Heart left ventricle (tissue), 16 donors: ENCODE data around the gene AFMID. TPM values are rescaled to one million over a fixed set of nuclear protein-coding genes. Genes with fewer than 3 reads are reported as not detected.

ENCODE experiments used
- ATAC-seq, 4 donors: fragments of 200-7000 bp; cut with Tn5 transposase; one replicate each; pipeline ENCODE4 v1.9.1; 2020 to 2022; ENCODE audit warnings: moderate library complexity in 4 of 4, mild to moderate bottlenecking in 3 of 4, moderate number of reproducible peaks in 1 of 4
- DNase-seq, 5 donors: peaks; one replicate each; pipeline ENCODE4 v3.0.0-alpha.2; 2020
- H3K27ac ChIP-seq, 12 donors: fragments of 200-600 bp; sonication (generic) in 4 of 12; one replicate each; pipeline versions ENCODE4 v1.5.0 to v1.8.0; 2016 to 2022; ENCODE audit warnings: mild to moderate bottlenecking in 2 of 12
- H3K27me3 ChIP-seq, 9 donors: fragments of 200-600 bp; sonication (generic) in 2 of 9; one replicate each; pipeline versions ENCODE4 v1.5.1 to v1.8.0; 2016 to 2022; ENCODE audit warnings: mild to moderate bottlenecking in 3 of 9
- H3K36me3 ChIP-seq, 9 donors: fragments of 200-600 bp; sonication (generic) in 2 of 9; one replicate each; pipeline versions ENCODE4 v1.5.0 to v1.8.0; 2018 to 2022; ENCODE audit warnings: mild to moderate bottlenecking in 2 of 9
- H3K4me1 ChIP-seq, 12 donors: fragments of 200-600 bp; sonication (generic) in 4 of 12; one replicate each; pipeline versions ENCODE4 v1.5.0 to v1.8.0; 2016 to 2022; ENCODE audit warnings: mild to moderate bottlenecking in 3 of 12
- H3K4me3 ChIP-seq, 12 donors: fragments of 200-600 bp; sonication (generic) in 4 of 12; one replicate each; pipeline versions ENCODE4 v1.5.0 to v1.8.0; 2017 to 2022; ENCODE audit warnings: mild to moderate bottlenecking in 9 of 12, moderate library complexity in 4 of 12
- H3K9me3 ChIP-seq, 12 donors: fragments of 200-600 bp; sonication (generic) in 4 of 12; one replicate each; pipeline versions ENCODE4 v1.5.0 to v1.8.0; 2016 to 2022; ENCODE audit warnings: mild to moderate bottlenecking in 1 of 12
- POLR2A ChIP-seq, 2 donors: fragments of 450-650 bp; IDR thresholded peaks; one replicate each; pipeline ENCODE4 v1.6.1; 2017; ENCODE audit warnings: antibody characterized with exemption in 2 of 2, mild to moderate bottlenecking in 2 of 2, moderate library complexity in 2 of 2
- WGBS, 4 donors: extraction: QIAGEN DNeasy Blood & Tissue Kit in 2 of 4; methylation state at CpG; one replicate each; pipeline versions ENCODE4 v1.1.5 to v1.1.7; 2013 to 2018; 5-methylcytosine and 5-hydroxymethylcytosine counted together
- intact Hi-C, 10 donors: fragments of 100-400 bp; cut with DNase I; formaldehyde crosslinking; loops; one replicate each; pipeline versions ENCODE4 v1.11.1 to v1.14.2; 2022
- polyA plus RNA-seq, 2 donors: library from polyadenylated mRNA; stranded (reverse); fragments of 200-250 nt; gene quantifications; one replicate each; pipeline ENCODE4 v1.2.3, GENCODE V29; 2013
- total RNA-seq, 9 donors: library from RNA; depleted of rRNA in 2 of 9; stranded (reverse); fragments of >200 nt in 2 of 9; fragmentation: NEBNext Ultra II Directional in 3 of 9; extraction: Animal tissue kit (Norgen Biotek cat#: 25700) in 3 of 9; gene quantifications; one replicate each; pipeline versions ENCODE4 v1.1.0 to v1.2.4, GENCODE V29; 2016 to 2023
- TF ChIP-seq, protein P1 (sequence below), 12 donors: fragments of 200-600 bp; sonication (generic) in 4 of 12; IDR thresholded peaks; one replicate each; pipeline versions ENCODE4 v1.5.0 to v1.8.0; 2018 to 2022; ENCODE audit warnings: antibody characterized with exemption in 12 of 12, mild to moderate bottlenecking in 5 of 12
- donor health status: ischemic (EF 13 %, LVEDD 7.1; RV severe dilation, severe dysfunction).
- donor health status: healthy with polysubstance abuse.
- donor health status: DM: no; HTN: yes; CAD: no.
- donor health status: DM: no; HTN: no; CAD: no.
- donor health status: ischemic (EF 25% LVEDD 6.9; RV normal size, moderate dysfunction).
- donor health status: ischemic (EF 25% LVEDD 5.7; RV mildly dilated, moderate dysfunction).
- donor health status: healthy.
- donor health status: DM: yes; HTN: yes; CAD: no.
- donor health status: ischemic (EF 35%, LVEDD 5.7; RV mildly dilated, moderate dysfunction).
- donor health status: nonischemic (EF 11% LVEDD 7.7; RV severe dilation, severe dysfunction).
- donor health status: DM: yes; HTN: yes; CAD: no.
- donor health status: PGD.
- donor health status: ischemic (EF 29% LVEDD 5.4; RV normal size, mild dysfunction).
- donor health status: nonischemic (EF 23%, LVEDD 6.1; RV moderate dilation, normal function).

AFMID gene
- total and polyA plus RNA-seq, 11 donors, result 12.8 to 86.6 (median 30.2) TPM

DNA sequence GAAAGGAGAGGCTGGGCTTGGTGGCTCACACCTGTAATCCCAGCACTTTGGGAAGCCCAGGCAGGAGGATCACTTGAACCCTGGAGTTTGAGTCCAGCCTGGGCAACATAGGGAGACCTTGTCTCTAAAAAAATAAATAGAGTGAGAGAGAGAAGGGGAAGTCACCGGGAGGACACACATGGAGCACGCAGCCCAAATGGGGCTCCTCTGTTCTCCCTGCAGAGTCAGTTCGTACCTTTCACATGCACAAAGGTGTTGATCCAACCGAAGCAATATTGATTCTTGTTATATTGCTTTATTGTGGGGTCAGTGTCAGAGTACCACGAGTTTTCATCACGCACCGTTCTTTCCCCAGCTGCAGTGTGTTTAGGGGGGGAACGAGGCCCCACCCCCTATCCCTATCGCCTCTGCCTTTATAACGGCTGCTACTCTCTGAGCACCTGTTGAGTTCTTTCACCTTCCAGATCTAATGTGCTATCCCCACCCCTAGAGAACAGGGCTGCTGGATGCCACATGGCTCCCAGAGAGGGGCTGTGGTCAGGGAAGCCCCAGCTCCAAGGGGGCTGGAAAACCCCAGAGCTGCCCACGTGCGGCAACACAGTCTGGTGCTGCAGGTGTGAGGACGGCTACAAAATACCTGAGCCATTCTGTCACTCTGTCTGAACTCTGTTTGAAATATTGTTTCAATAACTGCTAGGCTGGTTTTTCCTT lies 43.2 kb downstream of the AFMID start:
- WGBS, 4 donors, result 76 to 80% (median 79%) methylated on average over 13 of the region's 13 CpGs
- TF ChIP-seq POLR2A (IDR thresholded peaks at IDR 0.05), result no peak
- TF ChIP-seq, protein P1, sequence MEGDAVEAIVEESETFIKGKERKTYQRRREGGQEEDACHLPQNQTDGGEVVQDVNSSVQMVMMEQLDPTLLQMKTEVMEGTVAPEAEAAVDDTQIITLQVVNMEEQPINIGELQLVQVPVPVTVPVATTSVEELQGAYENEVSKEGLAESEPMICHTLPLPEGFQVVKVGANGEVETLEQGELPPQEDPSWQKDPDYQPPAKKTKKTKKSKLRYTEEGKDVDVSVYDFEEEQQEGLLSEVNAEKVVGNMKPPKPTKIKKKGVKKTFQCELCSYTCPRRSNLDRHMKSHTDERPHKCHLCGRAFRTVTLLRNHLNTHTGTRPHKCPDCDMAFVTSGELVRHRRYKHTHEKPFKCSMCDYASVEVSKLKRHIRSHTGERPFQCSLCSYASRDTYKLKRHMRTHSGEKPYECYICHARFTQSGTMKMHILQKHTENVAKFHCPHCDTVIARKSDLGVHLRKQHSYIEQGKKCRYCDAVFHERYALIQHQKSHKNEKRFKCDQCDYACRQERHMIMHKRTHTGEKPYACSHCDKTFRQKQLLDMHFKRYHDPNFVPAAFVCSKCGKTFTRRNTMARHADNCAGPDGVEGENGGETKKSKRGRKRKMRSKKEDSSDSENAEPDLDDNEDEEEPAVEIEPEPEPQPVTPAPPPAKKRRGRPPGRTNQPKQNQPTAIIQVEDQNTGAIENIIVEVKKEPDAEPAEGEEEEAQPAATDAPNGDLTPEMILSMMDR (IDR thresholded peaks at IDR 0.05), result no peak
- Histone ChIP-seq H3K4me3 (no peak overlapping the region), H3K27me3 (peaks cover 16 to 36% (median 24%) of the 10 kb centered on the region in 9 donors), H3K9me3 (no peaks in the 10 kb centered on the region), H3K36me3 (no peaks in the 10 kb centered on the region), H3K27ac (no peak overlapping the region), H3K4me1 (peaks cover 0 to 16% (median 2%) of the 10 kb centered on the region in 12 donors)
- DNase-seq (no peak), ATAC-seq (no peak)
- intact Hi-C loops, result no loop called here

DNA sequence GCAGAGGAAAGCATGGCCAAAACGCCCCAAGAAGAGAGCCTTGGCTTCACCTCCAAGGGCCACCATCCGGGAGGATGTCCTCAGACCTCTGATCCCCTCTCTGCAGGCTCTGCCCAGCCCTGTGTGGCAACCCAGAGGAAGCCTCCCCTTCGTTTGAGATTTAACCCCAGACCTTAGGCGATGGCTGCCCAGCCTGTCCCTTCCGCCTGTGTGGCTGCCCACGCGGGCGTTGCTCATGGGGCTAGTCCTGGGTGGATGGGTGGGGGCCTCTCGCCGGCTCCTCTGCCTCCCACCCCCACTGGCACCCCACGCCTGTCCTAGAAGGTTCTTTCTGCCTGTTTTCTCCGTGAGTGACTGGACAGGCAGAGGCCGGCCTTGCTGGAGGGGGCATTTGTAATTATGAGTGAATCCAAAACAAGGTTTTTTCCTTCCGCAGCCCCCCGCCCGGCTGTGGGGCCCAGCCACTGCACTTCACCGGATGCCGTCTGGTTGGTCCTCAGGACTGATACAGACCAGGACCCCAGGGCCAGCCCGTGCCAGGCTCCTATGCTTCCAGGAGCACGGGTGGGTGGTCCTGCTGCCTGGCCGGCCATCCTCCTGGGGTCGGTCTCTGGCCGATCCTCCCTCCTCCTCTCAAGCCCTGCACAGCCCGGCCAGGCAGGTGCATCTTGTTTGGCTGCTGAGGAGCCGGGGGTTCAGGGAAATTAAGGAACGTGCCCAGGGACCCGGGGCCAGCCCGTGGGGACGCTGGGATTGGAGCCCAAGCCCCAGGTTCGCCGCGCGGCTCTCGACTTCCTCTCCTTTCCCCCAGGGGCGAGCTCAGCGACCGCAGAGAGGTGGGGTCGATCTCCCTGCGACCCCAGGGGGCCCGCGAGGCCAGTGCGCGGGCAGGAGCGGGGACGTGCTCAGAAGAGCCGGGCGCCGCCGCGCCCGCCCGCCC lies 44.1 kb downstream of the AFMID start, which contains the start of gene TMEM235:
Gene TMEM235, plus strand, starts transcription at position 636 of the 940 bp plus-strand sequence. CDS start 393 bp downstream, outside the sequence.
- no peak for DNase-seq
- no peak for ATAC-seq
- 24 to 53% (median 28%) methylated on average over 23 to 52 of the region's 52 CpGs for WGBS, 4 donors

GRCh38 chr17:78231991-78232858 lies 45.1 kb downstream of the AFMID start:
- TF ChIP-seq, protein P1 (IDR thresholded peaks at IDR 0.05), result no peak
- no peak for TF ChIP-seq POLR2A (IDR thresholded peaks at IDR 0.05)
- no peak for ATAC-seq
- H3K4me3 ChIP-seq, result no peak overlapping the region

More for the DNA sequence above, 44.1 kb downstream of the AFMID start, which contains the start of gene TMEM235:
- intact Hi-C loops, result no loop called here
- H3K27me3 ChIP-seq, result peaks cover 16 to 36% (median 24%) of the 10 kb centered on the region in 9 donors
- no peak within 1 kb of the TSS for H3K27ac ChIP-seq
- H3K36me3 ChIP-seq, result no peaks in the 10 kb centered on the region
- TF ChIP-seq POLR2A (IDR thresholded peaks at IDR 0.05), result no peak
- TF ChIP-seq, protein P1 (IDR thresholded peaks at IDR 0.05), result no peak
- H3K4me1 ChIP-seq, result peaks cover 0 to 16% (median 2%) of the 10 kb centered on the region in 12 donors
- H3K9me3 ChIP-seq, result no peaks in the 10 kb centered on the region
- no peak within 1 kb of the TSS for H3K4me3 ChIP-seq

More at GRCh38 chr17:78231991-78232858, 45.1 kb downstream of the AFMID start:
- 15 to 44% (median 34%) methylated on average over 20 to 55 of the region's 55 CpGs for WGBS, 4 donors
- no peak for DNase-seq
- intact Hi-C loops, result no loop called here
- Histone ChIP-seq H3K27me3 (peaks cover 16 to 36% (median 24%) of the 10 kb centered on the region in 9 donors), H3K27ac (no peak overlapping the region), H3K4me1 (peaks cover 0 to 15% (median 1%) of the 10 kb centered on the region in 12 donors), H3K36me3 (no peaks in the 10 kb centered on the region), H3K9me3 (no peaks in the 10 kb centered on the region)
